Sciatic nerve (tissue), 2 donors: ENCODE measurements around the gene FBXO30. TPM values are rescaled to one million over a fixed set of nuclear protein-coding genes. Genes with fewer than 3 reads are reported as not detected.

Experiments
- ATAC-seq: fragments of 200-7000 bp; cut with Tn5 transposase; one replicate; pipeline ENCODE4 v1.9.1; 2020; ENCODE audit warnings: mild to moderate bottlenecking, moderate library complexity
- DNase-seq: peaks from one replicate; pipeline ENCODE4 v3.0.0-alpha.2; 2020; ENCODE audit warnings: low spot score
- intact Hi-C: fragments of 100-400 bp; cut with DNase I; formaldehyde crosslinking; loops from one replicate; pipeline ENCODE4 v1.14.2; 2022
- total RNA-seq: library from RNA; stranded (reverse); fragmentation: NEBNext Ultra II Directional; extraction: Animal tissue kit (Norgen Biotek cat#: 25700); gene quantifications from one replicate; pipeline ENCODE4 v1.2.1, GENCODE V29; 2021
- donor health status: DM: no; HTN: no; CAD: no.
- donor health status: DM: no; HTN: no; CAD: no.

Gene FBXO30
- total RNA-seq, 1 donor from 2014 or later, result 13.0 TPM

DNA sequence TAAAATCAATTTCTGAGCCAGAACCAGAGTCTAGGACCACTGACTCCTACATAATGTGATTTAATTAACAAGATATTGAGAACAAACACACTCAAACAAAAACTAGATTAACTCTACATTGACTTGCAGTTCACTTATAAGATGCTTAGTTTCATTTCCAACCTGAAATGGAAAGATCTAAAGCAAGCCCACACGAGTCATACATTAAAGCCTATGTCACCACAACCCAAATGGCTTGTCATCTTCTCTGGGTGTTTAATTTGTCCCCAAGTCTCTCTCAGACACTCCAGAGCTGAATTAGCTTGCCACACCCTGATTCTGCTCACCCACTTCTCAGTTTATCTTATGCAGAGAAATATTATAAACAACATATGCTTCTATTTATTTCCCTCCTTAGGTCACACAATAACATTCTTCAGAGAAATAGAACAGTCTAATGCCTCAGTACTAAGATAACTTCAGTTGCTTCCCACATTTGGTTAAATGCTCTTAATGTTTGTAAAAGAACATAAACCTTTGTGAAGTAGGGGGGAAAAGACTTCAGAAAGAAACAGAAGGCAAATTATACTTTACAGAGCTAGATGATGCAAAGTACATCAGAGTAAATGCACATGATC lies 8.8 kb upstream of the FBXO30 start:
- no peak for DNase-seq
- ATAC-seq, result no peak
- intact Hi-C loops, result no loop called here

DNA sequence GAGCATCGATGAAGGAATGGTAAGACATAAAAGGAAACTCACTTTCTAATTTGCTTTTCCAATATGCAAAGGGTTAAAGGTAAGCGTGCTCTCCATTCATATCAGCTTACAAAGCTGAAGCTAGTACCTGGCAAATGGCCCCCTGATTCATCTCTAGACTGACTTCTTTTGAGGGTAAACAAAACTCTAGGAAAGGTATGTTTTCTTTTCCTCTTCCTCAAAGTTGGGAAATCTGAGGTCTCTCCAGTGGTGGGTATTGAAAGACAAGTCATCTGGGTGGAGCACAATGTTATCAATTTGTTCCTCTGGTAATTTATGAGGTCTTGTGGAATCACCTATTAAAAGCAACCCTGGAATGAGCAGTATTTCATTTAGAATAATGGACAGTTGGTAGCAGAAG lies 7.9 kb upstream of the FBXO30 start:
- intact Hi-C loops, result no loop called here
- no peak for ATAC-seq

DNA sequence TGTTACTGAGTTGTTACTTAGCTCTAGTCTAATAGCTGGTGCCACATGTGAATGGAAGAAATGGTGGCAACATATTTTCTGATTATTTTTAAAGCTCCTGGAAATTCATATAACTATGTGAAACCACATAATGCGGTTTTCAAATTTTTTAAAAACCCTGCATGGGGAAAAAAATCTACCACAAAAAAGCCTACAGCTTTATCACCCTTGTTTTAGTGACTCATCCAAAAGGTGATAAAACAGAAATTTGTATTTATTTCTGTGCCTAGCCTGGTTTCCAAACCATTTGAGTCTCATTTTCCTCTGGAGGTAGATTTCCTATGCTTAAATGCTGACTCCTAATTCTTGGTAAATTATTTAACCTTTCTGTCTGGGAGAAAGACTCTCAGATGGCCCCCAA lies 5.4 kb upstream of the FBXO30 start:
- ATAC-seq (no peak), DNase-seq (no peak)
- intact Hi-C loops, result no loop called here

More for the DNA sequence above, 7.9 kb upstream of the FBXO30 start:
- DNase-seq, result no peak

DNA sequence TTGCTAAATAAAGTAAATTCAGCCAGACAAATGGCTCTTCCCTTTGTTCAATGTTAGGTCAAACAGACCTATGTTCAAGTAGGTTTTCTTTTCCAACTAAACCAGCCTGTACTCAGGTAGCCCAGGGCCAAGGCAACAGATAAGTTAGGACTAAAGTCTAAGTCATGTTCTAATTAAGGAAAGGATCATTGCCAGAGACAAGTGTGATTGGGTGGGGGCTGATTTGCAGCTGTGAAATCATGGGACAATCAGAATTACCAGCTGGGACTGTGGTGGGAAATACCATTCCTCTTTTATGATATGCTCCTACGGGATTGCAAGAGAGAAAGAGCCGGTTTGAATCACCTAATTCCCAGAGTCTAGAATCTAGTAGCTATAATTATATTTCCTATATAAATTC lies 4.2 kb upstream of the FBXO30 start:
- DNase-seq (no peak), ATAC-seq (no peak)
- intact Hi-C loops, result no loop called here

DNA sequence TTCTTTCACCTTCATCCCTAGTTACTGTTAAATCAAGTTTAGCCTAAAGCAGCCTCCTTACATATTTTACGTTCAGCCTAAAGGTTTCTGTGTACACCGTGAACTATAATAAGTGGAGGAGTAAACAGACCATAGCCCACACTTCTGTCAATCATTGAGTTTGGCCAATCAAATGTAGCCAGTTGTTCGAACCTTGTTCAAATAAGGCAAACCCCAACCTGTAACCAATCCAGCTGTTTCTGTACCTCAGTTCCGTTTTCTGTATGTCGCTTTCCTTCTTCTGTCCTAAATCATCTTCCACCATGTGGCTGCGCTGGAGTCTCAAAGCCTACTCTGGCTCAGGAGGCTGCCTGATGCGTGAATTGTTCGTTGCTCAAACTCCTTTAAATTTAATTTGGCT lies 1.8 kb upstream of the FBXO30 start:
- intact Hi-C loops, result no loop called here
- no peak for DNase-seq
- no peak for ATAC-seq

DNA sequence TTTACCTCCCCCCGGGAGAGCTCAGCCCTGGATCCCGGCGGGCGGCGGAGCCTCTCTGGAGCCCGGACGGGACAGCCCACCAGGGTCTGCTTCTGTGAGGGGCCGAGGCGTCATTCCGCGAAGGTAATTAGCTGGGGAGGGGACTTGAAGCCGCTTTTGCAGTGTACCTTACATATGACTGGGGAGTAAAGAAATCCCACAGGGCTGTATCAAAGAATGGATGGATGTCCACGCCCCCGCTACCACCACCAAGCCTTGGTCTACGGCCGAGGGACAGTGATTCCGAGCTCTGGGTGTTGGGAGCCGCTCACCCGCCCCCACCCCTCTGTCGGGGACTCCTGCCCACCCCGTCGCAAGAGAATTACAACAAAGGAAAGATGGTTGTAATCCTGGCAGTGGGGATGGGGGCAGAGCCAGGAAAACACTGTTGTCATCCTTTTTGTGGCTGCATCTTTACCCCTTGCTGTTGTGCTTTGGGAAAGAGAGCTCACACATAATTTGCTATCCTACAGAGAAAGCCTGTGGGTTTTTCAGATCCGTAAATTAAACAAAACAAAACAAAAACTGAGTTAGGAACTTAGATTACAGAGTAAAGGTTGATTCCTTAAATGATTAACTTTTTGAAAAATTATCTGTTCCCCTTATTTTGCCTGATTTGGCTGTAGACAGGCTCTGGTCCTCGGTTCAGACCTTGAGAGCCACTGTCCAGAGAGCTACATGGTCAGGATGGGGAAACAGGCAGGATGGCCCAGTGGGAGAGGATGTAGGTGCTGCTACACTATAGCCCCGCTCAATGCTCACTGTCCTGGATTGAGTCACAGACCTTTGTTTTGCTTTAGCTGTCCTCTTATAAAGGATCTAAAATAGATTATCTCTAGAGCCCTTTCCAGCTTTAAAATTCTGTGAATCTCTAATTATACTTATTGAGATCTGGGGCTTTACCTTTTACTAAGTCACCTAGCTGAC lies 997 bp upstream of the FBXO30 start:
- intact Hi-C loops, result no loop called here
- DNase-seq, result no peak
- ATAC-seq, result peak; percentile 68

DNA sequence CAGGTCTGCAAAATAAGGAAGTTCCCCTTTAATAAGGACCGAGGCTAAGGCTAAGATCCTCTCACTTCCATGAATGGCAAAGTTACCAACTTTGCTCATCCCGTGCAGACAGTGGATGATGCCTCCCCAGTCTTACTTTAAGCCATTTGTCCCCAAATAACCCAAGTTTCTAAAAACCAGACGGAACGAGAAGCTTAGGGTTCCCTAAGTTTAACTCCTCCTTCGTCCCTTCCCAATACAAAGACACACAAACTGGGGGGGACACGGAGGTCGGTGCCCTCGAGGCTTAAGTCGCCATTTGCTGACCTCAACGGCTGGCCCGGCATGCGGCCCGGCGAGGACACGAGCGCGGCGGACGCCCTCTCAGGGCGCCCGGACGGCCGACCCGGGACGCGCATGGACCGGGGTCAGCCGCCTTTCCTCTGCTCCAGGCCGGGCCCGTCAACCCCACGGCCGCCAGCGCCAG lies 527 bp downstream of the FBXO30 start:
- ATAC-seq (peak; percentile 20), DNase-seq (peak; percentile 63)
- intact Hi-C loops, result no loop called here

DNA sequence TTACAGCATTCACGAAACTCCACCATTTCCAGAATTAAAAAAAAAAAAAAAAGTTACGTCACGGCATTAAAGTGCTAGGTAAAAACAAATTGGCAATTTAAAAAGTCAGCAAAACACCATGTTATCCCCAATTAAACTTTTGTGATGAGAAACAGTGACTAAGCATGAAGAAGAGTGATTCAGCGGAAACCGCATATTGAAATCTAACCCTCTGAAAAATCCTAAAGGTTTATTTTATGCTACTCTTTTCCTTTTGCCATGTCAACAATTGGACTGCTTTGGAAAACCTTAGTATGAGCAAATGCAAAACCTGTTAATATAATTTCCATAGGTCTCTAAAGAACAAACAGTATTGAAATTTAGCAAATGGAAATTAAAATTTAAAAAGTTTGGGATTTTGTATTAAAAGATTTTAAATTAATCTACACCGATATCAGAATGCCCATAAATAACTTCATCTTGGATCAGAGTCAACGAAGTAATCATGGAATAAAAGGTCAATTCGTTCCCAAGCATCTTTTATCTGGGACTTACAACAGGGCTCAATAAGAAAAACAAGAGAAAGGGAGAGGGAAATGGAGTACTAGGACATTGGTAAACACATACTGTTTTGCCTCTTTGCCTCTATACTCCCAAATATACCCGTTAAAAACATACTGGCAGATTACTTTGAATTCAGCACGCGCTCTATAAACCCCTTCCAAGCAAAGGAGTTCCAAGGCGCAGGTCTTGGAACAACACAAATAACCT lies 1.1 kb downstream of the FBXO30 start:
- ATAC-seq (no peak), DNase-seq (no peak)
- intact Hi-C loops, result no loop called here

DNA sequence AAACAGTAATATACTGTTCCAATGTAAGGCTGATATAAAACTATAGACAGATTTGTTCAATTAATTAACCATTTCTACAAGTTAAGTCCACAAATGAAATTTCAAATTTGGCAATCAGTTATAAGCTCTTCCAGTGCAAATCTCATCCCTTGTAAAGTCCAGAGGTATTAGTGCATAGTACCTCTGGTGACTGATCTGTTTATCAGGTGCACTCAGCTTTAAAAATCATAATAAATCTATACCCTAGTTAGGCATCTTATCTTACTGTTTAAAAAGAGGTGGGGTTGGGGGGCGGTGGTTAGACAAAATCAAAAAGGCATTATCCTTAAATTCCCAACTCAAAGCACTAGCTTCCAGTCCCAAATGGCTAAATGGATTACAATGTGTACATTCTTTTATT lies 2.9 kb downstream of the FBXO30 start:
- intact Hi-C loops, result no loop called here
- no peak for ATAC-seq
- no peak for DNase-seq

DNA sequence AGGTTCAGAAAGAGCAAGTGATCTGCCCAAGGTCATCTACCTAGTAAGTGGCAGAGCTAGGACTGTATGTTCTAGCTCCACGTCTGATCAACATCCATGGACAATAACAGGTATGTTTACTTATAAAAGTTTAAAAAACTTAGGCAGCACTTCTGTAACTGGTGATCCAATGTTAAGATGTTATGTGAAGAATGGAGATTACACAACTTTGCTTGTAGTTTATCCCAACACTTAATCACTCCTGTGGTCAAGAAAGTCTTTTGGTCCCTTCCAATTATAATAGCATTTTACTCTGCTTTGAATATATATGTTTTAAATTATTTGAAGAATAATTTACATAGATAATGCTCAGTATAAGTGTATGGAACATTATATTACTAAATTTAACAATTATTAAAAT lies 4.8 kb downstream of the FBXO30 start:
- ATAC-seq, result no peak
- no peak for DNase-seq
- intact Hi-C loops, result no loop called here

DNA sequence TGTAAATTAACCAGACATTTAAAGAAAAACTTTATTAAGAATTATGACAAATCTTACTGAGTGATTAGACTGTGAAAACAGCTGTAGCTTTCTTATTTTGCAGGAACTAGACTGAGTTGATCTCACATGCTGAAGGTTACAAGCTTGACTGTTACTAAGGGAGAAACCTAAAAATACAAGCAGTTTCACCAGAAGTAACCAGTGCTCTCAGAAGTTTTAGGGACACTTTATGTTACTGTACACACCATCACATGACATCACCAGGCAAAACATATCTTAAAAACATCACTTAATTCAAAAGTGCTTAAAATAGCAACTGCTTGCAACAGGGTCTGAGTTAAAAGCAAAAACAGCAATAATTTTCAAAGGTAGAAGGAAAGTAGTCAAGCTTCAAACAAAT lies 5.4 kb downstream of the FBXO30 start:
- intact Hi-C loops, result no loop called here
- ATAC-seq, result no peak
- no peak for DNase-seq

DNA sequence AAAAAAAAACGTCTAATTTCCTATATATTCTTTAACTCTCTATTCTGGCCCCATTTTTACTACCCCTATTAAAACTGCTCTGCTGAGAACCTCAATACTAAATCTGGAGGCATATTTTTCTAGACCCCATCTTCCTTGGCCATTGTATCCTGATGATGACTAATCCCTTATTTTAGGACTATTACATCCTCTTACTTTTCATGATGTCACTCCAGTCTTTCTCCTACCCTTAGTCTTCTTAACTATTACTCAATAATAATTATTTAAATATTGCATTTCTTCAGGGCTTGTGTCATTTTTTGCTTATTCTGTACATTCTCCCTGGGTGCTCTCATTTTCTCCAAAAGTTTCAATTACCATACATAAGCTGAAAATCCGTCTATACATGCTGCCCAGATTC lies 6.4 kb downstream of the FBXO30 start:
- DNase-seq (no peak), ATAC-seq (no peak)
- intact Hi-C loops, result no loop called here

DNA sequence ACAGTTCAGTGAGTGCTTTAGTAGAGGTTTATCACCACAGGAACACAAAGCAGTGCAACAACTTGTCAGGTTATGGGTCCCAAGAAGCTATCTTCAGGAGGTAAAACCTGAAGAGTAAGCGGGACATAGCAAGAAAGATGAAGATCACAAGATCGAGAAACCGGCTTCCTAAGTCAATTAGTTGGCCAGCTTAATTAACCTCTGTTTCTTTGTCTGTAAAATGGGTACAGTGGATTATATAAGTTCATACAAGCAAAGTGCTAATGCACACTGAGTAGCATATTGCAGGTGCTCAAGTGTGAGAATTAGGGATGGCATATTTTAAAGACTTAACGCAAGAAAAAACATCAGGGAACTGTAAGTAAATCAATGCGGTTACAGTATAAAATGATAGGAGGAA lies 12.5 kb downstream of the FBXO30 start:
- DNase-seq (no peak), ATAC-seq (no peak)
- intact Hi-C loops, result no loop called here

DNA sequence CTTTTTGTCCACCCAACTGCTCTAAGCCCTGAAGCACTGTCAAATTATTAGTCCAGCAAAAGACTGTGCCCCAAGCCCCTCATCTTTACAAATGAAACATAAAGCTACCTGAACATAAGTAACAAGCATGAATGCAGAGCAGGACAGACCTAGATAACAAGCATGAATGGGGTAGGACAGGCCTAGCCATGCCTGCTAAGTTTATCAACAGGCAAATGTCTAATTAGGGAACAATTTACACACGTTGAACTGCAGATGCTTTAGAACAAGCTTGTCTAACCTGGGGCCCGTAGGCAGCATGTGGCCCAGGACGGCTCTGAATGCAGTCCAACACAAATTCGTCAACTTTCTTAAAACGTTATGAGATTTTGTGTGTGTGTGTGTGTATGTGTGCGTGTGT lies 13.6 kb downstream of the FBXO30 start:
- intact Hi-C loops, result no loop called here
- no peak for ATAC-seq
- DNase-seq, result no peak

DNA sequence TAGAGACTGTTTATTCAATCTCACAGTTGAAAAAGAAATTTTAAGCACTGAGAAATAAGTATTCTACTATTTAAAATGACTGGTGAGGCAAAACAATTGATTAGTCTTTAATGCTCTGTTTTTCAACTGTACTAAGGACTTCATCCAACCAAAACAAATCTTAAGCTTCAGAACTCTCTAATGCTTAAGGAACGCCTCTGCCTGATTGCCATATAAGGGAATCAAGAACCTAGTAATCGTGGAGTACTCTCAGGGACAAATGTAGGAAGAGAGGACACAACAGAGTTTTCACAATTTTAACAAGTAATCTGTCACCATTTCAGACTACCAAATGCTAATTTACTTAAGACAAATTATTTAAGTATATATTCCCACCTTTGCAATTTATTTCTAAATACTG lies 16.1 kb downstream of the FBXO30 start:
- intact Hi-C loops, result no loop called here
- peak; percentile 49 for ATAC-seq
- DNase-seq, result no peak

DNA sequence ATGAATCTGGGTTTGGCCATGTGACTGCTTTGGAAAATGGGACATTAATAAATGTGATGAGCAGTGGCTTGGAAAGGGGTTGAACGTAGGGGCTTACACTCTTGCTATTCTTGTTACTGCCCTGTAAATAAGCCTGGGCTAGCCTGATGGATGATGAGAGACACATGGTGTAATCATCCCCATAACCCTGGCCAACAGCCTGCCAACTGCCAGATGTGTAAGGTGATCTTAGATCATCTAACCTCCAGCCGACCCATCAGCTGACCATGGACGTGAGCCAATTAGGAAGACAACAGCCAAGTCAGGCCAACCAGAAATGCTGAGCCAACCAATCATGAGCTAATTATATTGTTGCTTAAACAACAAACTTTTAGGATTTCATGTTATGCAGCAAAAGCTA lies 25.2 kb downstream of the FBXO30 start:
- DNase-seq (no peak), ATAC-seq (no peak)
- intact Hi-C loops, result no loop called here

DNA sequence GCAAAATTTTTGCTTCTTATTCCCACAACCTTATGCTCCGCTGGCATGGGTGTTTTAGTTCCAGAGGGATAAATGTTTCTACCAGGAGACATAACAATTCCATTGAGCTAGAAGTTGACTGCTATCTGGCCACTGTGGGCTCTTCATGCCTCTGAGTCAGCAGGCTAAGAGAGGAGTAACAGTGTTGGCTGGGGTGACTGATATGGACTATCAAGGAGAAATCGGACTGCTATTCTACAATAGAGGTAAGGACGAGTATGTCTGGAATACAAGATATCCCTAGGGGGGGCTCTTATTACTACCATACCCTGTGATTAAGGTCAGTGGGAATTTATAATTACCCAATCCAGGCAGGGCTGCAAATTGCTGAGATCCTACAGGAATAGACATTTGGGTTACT lies 26.9 kb downstream of the FBXO30 start:
- no peak for ATAC-seq
- intact Hi-C loops, result no loop called here

DNA sequence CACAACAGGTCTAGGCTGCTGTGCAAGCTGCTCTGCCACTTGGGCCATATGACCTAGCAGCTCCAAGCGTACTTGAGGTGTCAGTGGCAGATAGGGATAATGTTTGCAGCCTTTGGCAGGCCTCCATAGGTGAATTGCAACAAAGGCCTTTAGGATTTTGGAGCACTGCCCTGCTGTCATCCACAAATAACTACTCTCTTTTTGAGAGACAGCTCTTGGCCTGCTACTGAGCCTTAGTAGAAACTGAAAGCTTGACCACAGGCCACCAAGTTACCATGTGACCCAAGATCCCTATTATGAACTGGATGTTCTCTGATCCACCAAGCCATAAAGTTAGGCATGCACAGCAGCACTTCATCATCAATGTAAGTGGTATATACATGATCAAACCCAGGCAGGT lies 29.9 kb downstream of the FBXO30 start:
- intact Hi-C loops, result no loop called here
- no peak for ATAC-seq
- no peak for DNase-seq

More for the DNA sequence above, 26.9 kb downstream of the FBXO30 start:
- DNase-seq, result no peak

DNA sequence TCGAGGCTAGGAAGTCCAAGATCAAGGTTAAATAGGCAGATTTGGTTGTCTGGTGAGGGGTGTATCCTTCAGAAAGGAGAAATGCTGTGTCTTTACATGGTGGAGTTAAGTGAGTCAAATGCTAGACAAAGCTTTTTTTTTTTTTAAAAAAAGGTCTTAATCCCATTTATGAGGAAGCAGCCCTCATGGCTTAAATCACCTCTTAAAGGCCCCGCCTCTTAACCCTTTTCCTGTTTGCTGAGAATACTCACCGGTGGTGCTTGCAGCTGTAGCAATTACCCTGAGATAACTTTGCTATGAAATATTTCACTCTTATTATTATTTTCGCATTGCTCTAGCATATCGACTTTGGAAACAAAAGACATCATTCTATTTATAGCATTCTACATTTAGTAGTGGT lies 30.8 kb downstream of the FBXO30 start:
- intact Hi-C loops, result no loop called here
- ATAC-seq, result no peak

DNA sequence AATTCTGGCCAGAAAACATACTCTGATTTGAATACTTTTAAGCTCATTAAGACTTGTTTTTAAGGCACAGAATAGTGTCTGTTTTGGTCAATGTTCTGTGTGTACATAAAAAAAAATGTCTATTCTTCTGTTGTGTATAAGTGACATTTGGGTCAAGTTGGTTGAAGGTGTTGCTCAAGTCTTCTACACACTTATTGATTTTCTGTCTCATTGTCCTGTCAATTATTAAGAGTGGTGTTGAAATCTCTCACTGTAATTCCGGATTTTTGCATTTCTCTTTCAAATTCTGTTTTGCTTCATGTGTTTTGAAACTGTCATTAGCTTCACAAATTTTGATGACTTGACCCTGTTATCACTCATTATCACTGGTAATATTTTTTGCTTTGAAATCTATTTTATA lies 41.7 kb downstream of the FBXO30 start:
- ATAC-seq (no peak), DNase-seq (no peak)
- intact Hi-C loops, result no loop called here

More for the DNA sequence above, 30.8 kb downstream of the FBXO30 start:
- no peak for DNase-seq
